Cerebellar nuclear complex (tissue), 1 donor: ENCODE measurements around the gene BCL10.
"Not testable (repeated sequence)": the region's sequence is repeated elsewhere in the genome, so short reads cannot be mapped to it uniquely, and the experiment has no call there.

ENCODE experiments used
- DNase-seq, 2 experiments: peaks; one replicate each; lab custom pipeline; 2025; lab: John Stamatoyannopoulos, UW

Gene BCL10

DNA sequence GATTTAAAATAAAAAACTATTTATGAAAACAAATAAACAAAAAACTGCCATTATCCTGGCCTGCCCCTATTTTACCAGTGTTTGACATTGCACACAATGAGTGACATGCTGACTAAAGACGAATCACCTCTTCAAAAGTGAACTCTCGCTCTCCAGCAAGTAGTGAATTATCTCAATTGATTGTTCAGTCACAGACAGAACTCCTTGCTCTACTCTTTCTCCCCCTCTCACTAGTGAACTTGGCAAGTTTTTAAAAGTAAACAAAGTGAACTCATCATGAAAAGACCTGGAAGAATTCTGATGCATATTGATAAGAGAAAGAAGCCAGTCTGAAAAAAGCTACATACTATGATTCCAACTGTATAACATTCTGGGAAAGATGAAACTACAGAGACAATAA is 12.3 kb downstream of the BCL10 start:
- no peak for DNase-seq

DNA sequence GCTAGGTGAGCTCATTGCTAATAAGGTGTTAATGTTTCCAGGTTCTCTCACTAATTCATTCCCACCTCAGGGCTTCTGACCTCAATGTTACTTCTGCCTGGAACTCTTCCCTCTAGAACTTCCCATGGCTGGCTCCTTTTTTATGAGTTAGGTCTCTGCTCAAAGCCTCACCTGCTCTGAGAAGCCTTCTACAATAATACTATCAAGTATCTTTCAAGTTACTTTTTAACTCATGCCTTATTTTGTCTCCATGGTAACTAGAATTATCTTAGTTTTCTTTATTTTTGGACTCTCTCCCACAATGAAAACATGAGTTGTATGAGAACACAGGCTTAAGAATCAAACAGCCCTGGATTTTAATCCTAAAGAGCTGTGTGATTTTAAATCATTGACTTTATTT is 13.4 kb downstream of the BCL10 start:
- no peak for DNase-seq

DNA sequence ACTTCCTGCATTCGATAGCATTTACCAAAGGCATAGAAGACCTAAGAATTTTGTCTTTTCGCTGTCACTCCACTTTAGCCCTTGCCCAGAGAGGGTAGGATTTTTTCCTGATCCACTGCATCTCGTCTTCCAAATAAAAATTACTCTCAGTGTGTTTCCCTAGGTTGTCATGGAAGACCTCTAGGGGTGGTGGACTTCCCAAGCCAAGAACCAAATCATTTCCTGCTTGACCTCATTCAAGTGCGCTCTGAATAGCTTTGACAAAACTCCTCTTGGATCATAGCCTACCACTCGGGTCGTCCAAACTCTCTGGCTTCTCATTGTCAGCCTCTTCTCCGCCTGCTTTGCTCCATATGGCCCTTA is 16.5 kb downstream of the BCL10 start:
- DNase-seq = no peak

DNA sequence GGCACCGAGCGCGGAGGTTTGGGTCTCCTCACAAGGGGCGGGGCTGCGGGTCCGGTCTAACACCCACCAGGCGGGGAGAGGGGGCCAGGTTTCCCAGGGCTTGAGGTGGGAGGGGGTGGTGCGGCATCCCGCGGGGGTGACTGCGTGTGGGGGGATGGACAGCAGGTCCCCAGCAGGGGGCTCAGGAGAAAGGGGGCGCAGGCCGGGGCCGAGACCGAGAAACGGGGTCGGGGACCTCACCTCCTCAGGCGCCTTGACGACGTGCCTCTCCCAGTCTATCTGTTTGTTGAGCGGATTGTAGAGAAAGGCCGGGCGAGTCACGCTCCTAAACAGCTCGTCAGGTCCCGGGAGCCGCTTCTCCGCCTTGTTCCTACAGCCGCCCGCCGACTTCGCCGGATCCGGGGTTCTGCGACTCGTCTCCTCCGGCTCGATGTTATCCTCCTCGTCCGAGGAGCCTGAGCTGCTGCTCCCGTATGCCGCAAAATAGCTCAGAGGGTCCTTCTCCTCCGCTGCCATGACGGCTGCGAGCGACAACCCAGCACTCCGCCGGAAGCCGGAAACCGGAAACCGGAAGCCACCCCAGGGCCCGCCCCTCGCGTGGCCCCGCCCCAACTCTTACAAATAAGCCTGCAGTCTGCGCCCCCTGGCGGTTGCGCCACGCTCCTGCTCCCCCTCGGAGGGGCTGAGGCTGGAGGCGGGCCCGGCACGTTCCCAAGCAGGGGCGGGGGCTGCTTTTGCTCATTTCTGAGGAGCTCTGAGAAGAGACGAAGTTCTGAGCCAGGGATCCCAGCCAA is 17.1 kb downstream of the BCL10 start, which contains the start of gene C1orf52:
C1orf52 (minus strand) TSS at position 545 of the 794 bp plus-strand sequence; CDS start at position 516, 29 bp downstream.
- peak; percentile 20 to 77 for DNase-seq

DNA sequence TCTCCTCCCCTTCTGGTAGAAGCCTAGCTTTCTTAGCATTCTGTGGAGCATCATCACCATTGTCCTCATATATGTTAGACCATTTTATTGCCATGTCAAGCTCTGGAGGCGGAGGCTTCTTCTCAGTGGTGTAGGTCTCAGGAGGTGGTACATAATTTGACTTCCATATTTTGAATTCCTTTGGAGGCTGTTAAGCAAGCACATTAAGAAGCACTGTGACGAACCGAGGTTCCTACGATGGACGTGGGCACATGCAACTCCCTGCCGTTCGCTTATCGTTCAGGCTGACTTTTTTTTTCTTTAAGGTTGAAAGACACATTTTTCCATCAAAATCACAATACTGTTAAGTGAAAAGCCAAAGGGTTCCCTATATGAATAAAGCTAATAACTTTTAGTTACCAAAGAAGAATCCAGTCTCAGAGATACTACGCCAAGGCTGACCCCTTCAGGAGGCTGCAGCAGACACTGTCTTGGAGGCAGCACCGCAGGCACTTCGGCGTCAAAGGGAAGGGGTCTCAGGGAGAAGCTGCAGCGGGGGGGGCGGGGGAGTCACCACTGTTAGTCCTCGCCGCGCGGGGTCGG is 17.8 kb downstream of the BCL10 start:
- DNase-seq = no peak

DNA sequence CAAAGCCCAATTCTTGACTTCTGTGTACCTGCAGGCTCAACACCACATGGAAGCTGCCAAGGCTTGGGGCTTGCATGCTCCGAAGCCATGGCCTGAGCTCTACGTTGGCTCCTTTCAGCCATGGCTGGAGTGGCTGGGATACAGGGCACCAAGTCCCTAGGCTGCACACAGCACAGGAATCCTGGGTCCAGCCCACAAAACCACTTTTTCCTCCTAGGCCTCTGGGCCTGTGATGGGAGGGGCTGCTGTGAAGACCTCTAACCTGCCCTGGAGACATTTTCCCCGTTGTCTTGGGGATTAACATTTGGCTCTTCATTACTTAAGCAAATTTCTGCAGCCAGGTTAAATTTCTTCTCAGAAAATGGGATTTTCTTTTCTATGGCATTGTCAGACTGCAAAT is 27.4 kb downstream of the BCL10 start:
- not testable (repeated sequence) for DNase-seq

DNA sequence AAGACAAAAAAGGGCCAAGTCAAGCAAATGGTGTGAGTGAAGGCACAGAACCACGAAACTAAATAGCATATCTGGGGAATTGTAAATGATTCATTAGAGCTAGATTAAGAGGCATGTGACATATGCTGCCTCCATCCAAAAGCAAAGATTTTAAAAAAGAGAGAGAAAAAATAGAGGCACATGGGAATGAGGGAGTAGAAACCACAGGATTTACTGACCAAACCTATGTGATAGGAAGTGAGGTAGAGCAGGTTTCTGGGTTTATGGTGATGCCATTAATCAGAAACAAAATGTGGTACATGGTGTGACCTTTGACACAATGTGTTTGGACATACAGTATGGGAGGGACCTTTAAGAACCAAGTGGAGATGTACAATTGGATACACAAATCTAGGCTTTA is 30.5 kb downstream of the BCL10 start:
- DNase-seq = no peak

DNA sequence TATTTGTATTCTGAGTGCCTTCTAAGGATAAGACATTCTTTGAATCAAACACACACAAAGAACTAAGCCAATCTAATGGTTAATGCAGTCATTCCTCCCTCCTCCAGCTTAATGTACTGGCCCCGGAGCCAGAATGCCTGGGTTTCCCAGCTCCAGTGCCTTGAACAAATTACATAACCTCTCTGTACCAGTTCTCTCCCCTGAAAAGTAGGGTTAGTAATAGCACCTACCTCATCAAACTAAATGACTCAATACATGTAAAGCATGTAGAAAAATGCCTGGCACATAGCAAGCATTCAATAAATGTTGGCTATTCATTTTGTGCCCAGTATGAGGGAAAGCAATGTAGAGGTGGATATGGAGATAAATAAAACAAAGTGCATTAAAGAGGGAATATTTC is 31.0 kb downstream of the BCL10 start:
- DNase-seq = no peak

DNA sequence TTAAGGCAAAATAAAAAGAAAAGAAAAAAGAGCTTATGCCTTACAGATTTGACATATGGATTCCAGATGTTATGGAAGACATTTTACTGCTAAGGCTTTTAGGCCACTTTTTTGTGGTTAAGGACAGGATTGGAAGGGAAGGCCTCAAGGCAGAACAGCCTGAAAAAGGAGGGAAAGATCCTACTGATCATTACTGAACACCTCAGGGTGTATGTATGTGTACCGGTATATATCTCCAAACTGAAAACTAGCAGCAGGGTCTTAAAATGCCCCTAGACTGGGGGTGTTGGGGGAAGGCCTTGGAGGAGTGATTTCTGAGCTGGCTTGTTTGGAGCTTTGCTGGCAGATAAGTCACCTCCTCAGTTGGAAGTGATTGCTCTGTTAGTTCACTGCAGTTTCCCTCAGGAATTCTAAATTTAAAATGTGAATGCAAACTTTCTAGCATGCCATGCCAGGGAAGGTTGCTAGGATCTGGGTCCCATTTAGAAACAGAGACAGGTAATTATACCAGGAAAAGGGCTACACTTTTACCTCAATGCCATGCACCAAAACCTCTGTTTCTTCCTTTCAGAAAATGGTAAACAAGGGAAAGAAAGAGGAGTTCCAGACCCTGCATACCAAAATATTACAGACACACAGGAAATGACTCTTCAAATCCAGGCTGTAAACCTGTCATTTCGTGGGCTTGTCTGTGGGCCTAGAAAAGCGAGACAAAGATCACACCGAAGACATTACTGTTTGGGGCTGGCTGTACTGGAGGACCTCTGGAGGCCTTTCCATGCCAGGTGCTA is 32.0 kb downstream of the BCL10 start:
- DNase-seq = no peak

DNA sequence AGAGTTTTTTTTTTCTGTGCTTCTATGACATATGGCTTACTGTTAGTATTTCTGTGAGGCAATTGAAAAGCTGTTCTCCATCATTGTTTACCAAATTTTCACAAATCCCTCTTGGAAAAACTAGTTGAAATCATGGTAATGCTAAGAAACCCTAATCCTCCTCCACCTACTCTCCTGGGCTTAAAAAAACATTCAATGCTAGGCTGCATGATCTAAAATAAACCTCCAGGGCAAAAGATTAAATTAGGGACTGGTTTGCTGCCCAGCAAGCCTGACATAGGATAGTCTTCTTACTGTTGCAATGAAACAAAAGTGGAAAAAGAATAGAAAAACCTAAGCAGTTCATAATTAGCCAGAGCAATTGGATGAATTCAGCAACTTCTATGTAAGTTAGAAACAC is 33.1 kb downstream of the BCL10 start:
- no peak for DNase-seq

DNA sequence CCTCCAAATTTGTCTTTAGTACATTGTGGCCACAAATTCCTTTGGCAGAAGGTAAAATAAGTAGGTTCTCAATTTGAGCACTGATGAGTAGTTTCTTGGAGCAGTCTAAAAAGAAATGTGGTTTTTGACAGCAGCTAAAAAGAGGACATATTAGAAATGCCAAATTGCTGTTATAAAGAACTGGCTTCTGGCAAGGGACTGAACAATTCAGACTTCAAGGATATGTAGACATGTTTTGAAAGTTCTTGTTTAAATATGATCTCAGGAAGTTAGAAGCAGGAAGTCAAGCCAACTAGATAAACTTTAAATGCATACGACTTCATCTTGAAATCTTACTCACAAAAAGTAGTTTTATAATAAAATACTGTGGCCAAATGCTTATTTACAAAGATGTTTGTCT is 35.8 kb downstream of the BCL10 start:
- no peak for DNase-seq

DNA sequence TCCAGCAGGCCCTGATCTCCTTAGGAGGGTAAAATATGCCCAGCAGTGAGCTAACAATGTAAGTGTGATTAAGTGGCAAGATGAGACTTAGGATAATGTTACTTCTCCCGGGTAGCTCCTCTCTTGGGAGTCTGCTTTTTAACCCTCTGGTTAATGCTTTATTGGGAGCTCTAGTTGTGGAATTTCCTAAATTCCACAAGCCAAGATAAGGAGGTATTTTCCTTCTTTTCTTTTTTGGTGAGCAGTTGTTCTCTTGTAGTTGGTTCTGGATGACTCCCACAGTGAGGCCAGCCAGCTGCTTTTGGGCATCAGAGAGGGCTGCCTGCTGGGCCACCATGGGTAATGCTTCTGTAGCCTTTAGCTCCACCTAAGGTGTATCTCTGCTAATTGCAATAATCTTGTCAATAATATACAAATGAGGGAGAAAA is 36.2 kb downstream of the BCL10 start:
- no peak for DNase-seq

DNA sequence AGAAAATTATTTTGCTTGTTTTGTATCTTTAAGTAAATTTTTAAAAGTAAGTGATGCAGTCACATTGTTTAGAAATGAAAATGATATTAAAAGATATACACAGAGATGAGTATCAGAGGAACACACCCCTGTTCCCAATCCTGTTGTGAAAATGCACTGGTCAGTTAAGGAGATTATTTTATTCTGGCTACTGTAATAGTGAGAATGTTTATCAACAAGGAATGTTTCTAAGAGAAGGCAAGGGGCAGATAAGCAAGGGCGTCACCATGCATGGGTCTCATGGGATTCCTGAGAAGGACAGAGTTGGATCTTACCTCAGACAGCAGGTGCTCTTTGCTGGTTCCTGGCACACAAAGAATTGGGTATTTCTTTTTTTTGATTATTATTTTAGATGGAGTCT is 38.8 kb downstream of the BCL10 start:
- DNase-seq = no peak

DNA sequence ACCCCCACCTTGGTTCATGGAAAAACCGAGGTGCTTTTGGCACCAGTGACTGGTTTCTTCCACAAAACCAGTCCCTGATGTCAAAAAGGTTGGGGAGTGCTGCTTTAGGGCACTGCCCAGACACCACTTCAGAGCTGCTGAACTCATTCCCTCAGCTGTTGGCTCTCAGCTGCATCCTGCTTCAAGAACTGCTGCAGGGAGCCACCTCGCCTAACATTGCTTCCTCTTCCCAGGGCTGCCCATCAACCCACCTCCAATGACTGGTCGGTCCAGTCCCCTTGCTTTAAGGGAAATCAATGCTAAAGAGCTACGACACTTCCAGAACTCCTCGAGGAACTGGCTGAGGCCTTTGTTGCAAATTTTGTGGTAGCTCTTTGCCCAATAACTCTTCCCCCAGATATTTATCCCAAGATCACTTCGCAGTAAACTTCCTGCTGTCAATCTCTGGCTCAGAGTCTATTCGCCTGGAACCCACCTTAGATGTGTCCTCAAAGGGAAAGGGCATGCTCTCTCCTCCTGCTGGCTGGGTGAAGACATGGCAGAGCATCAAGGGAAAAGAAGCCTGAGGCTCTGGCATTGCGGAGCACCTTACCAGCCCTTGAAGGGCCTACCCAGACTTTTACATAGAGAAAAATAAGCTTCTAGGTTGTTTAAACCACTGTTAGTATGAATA is 46.0 kb downstream of the BCL10 start:
- DNase-seq = no peak

DNA sequence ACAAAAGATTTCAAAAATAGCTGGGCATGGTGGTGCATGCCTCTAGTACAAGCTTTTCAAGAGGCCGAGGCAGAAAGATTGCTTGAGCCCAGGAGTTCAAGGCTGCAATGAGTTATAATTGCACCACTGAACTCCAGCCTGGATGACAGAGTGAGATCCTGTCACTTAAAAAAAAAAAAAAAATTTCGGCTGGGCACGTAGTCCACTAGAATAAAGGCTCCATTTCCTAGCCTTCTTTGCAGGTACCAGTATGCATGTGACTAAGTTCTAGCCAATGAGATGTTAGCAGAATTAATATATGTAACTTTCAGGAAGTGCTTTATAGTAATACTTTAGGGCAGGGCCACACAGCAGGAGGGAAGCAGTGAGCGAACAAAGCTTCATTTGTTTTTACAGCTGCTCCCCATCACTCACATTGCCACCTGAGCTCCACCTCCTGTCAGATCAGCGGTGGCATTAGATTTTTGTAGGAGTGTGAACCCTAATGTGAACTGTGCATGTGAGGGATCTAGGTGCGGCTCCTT is 46.8 kb downstream of the BCL10 start:
- no peak for DNase-seq

DNA sequence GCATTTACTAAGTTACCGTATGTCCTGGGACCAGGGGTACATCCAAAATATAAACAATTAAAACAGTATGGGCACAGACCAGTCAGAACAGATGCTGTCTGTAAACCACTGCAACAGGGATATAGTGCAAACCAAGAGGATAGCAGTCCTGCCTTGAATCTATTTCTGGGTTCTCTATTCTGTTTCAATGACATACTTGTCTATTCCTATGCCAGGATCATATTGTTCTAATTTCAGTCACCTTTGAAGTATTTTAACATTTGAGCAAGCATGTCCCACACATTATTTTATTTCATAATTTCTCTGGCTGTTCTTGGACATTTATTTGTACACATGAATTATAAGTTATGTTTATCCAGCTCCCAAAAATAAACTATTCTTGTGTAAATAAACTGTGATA is 47.5 kb downstream of the BCL10 start:
- DNase-seq = no peak

DNA sequence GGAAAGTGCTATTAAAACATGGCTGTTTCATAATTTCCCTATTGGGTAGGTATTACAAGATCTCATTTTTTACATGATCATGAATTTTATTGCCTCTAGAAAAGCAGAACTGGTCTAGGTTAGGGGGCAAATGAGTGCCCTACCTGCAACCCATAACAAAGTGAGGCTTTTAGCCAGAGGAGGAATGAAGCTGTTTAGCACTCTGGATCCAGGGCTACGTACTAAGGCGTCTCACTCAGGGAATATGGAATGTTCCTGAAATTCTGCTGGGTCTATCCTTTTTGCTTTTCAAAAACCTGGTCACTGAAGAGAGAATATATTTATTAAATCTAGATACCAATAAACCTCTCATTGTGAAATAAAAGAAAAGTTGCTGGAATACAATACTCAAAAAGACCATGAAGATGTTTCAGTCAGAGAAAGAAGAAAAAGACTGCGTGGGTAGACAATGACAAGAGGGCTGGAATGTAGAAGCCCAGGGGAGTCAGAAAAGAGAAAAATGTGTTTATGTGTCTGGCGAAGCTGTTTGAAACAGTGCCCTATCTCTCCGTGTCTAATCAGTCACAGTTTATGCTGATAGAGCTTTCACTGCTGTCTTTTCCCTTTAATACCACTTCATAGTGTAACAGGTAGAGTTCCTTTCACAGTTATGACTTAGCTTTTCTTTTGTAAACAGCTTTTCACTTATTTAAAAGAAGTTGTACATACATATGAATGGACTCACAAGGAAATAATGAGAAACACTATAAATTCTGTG is 50.6 kb downstream of the BCL10 start:
- DNase-seq = no peak

DNA sequence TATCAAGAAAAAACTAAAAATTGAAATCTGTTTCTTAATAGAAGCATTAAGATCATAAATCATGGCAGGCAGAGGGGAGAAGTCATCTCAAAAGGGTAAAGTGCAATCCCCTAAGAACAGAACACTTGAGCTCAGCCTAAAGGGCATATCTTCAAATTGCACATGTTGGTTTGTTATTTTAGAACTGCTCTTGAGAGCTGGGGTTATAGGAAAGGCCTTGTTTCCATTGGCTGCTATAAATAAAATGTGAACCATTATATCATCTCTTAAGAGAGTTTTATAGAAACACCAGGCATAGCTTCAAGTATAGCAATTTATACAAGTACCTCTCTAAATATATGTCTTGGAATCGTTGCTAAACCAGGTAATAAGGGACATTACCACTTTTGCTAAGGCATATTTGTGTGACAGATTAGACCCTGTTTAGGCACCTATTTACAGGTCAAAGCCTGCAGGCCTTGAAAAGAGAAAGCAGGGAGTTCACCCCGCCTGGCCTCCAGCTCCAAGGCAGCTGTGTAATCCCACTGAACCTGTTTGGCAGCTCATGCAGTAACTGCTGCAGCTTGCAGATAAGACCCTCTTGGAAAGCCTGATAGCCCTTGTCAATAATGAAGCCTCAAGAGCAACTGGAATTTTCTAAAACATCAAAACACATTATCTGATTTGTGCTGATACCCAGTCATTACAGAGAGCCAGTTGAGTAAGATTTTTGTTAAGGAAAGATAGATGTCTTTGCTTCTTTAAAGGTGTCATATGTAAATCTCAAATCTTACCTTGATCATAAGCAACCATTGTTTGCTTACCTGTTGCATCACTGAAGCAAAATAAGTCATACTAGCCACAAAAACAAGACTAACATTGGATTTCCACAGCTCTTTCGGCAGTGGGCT is 51.5 kb downstream of the BCL10 start:
- no peak for DNase-seq

DNA sequence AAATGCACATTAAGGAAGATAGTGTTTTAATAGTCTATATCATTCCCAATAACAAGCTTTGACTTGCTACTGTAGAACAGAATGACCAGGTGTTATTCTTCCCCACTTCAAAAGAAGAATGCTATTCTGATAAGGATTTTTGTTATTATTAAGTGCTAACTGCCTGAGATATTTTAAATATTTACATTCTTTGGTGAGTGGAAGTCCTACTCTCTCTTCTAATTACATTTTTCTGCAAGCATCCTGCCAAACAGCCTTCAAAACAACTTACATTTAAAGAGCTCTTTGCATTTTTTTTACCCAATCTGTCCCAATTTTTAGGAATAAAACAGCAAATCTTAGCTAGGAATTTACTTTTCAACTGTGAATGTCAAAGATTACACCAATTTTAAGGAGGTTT is 52.1 kb downstream of the BCL10 start:
- DNase-seq = no peak

DNA sequence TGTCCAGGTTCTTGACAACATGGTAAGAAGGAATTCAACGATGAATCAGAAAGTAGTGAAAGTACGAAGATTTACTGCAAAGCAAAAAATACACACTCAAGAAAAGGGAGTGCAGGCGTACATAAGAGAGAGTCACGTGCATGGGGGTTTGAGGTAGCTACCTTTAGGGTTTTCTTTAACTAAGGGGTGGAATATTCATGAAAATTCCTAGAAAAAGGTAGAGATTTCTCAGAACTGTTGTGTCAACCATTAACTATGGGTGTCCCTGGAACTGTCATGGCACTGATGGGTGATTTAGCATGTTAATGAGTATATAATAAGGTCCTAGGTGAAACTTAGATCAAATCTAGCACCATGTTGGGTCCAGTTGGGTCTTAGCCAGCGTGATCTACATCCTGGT is 53.1 kb downstream of the BCL10 start:
- DNase-seq = no peak
